HG03045 (cell line): Measurements from ENCODE around the gene MORF4L1.
"Not testable (repeated sequence)": the region's sequence is repeated elsewhere in the genome, so short reads cannot be mapped to it uniquely, and the experiment has no call there.

ENCODE experiments used
- ATAC-seq: cut with Tn5 transposase; IDR thresholded peaks from one replicate; pipeline ENCODE4 v1.9.1; 2021; ENCODE audit warnings: mild to moderate bottlenecking, moderate library complexity; ENCODE audit not compliant: unreplicated experiment

Gene MORF4L1

DNA sequence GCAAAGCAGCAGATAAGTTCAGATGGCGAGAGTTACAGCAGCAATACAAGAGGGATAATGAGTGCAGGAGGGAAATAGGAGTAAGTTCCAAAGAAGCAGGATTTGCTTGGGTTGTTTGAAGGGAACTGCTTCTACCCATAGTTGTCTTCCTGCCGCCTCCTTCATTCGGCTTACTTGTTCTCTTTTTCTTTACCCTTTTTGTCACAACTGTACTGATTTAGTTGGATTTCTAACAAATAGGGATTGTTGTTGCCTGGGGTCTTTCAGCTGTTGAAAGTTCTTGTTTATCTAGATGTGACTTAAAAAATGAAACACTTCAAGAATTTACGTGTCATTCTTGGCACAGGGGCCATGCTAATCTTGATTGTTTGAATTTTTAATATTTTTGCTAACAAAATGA, 25.9 kb downstream of the MORF4L1 start:
- no peak for ATAC-seq

- not testable (repeated sequence) for ATAC-seq
Measured at GRCh38 chr15:78900819-78901533, 28.3 kb downstream of the MORF4L1 start.

DNA sequence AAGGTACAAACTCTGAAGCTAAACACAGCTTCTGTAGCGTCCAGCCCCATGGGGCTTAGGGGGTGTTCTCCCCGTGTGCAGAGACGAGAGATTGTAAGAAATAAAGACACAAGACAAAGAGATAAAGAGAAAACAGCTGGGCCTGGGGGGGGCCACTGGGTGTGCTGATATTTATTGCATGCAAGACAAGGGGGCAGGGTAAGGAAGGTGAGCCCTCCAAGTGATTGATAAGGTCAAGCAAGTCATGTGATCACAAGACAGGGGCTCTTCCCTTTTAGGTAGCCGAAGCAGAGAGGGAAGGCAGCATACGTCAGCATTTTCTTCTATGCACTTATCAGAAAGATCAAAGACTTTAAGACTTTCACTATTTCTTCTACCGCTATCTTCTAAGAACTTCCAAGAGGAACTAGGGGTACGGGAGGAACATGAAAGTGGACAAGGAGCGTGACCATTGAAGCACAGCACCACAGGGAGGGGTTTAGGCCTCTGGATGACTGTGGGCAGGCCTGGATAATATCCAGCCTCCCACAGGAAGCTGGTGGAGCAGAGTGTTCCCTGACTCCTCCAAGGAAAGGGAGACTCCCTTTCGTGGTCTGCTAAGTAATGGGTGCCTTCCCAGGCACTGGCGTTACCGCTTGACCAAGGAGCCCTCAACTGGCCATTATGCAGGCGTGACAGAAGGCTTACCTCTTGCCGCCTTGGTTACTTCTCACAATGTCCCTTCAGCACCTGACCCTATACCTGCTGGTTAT, 29.8 kb downstream of the MORF4L1 start:
- not testable (repeated sequence) for ATAC-seq

DNA sequence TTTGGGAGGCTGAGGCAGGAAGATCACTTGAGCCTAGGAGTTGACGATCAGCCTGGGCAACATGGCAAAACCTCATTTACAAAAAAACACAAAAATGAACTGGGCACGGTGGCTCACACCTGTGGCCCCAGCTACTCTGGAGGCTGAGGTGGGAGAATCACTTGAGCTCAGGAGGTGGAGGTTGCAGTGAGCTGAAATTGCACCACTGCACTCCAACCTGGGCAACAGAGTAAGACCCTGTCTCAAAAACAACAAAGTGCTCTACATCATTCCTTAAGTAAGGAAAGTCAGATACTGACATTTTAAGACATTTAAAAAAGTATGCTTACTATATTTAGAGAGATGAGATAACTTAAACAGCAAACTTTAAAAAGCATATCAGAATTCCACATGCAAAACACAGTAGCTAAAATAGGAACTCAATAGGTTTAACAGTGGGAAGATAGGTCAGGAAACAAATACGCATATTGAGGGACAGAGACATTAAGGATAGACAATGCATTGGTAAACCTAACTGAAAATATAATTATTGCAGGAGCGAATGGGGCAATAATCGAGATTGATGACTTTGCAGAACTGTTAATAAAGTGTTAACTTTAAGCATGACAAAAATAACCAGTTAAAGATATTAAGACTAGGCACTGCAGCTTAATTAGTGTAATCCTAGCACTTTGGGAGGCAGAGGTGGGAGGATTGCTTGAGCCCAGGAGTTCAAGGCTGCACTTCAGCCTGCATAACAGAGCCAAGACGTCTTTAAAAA, 32.1 kb downstream of the MORF4L1 start:
- ATAC-seq = no peak

- no peak for ATAC-seq
Measured at GRCh38 chr15:78906316-78906620, 33.6 kb downstream of the MORF4L1 start.

- no peak for ATAC-seq
Measured at GRCh38 chr15:78907577-78907976, 34.9 kb downstream of the MORF4L1 start.

DNA sequence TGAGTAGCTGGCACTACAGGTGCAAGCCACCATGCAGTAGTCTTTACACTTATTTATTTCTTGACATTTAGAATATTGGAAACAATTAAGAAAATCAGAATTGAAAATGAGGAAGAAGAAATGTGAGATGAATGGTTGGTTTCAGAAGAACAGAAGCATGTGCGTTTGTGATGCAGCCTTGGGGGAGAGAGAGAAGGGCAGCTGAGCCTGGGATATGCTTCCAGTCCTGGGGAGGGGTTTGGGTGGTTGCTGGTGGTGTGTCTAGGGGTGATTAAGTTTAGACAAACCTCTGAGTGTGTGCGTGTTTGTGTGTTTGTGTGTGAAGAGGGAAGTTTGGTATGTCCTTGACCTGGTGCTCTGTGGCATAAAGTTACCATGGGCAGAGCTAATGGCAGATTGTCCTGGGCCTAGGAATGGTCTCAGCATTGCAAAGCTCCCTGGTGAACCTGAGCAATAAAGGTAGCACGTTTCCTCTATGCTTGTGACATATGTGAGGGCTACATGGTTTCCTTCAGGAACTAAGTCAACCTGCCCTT, 36.5 kb downstream of the MORF4L1 start:
- no peak for ATAC-seq

GRCh38 chr15:78909791-78910228, 37.1 kb downstream of the MORF4L1 start:
- no peak for ATAC-seq

DNA sequence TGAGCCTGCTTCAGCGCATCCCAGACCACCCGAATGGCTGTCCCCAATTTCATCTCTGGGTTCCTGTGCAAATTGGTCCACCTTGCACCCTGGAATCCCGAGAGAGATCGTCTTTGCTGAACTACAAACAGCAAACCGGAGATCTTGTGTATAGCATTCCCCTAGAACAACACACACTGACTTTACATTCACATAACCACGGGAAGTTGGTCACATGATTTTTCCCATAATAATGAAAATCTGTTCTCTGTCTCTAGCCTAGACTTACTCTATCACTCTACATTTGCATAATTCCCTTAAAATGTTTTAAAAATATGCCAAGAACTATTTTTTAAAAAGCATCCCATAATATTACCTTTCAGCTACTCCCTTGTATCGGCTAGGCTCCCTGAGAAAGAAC, 37.6 kb downstream of the MORF4L1 start:
- no peak for ATAC-seq

DNA sequence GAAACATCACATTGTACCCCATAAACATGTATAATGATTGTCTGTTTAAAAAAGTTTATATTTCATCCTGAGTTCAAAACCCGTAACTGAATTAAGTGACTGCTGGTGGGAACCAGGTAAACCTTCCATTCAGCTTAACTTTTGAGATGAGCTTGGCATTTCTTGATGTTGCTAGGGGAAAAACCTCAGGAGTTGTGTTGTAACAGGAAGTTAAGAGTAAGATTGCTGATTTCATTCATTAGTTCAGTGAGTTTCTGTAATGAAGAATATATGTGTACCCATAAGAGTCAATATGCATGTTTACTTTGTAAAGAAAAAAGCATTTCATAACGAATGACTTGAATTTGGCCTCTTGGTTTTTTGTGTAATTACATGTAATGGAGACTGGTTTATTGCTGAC, 39.6 kb downstream of the MORF4L1 start:
- ATAC-seq = no peak

GRCh38 chr15:78913012-78913411, 40.3 kb downstream of the MORF4L1 start:
- no peak for ATAC-seq

DNA sequence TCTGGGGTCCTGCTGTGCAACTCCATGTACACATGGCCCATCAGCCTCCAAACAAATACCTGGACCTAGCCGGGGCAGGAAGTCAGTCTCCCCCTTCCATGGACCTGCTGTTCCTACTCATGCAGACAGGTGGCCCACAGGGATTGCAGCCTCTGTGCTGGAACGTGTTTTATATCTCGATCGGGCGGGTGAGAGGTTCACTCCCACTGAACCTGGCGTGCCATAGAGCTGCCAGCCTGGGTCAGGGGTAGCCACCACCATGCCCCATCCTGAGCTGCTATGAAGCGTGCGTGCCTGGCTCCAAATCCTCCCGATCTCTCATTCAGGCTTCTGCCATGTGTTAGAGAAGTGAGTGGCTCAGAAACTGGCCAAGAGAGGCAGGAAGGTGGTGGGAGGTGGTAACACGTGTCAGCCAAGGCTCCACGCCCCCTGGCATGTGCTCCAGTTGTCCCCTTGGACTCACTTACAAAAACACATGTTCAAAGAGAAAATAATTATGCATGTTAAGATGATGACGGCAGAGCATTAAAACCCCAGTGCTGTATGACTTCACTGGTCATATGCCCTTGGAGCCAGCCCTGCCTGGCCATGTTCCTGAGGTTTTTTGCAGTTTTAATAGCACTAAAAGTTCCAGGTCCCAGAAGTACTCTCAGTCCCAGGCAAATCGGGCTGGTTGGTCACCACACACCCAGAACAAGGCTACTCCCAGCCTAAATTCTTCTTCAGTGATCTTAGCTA, 41.5 kb downstream of the MORF4L1 start:
- no peak for ATAC-seq

DNA sequence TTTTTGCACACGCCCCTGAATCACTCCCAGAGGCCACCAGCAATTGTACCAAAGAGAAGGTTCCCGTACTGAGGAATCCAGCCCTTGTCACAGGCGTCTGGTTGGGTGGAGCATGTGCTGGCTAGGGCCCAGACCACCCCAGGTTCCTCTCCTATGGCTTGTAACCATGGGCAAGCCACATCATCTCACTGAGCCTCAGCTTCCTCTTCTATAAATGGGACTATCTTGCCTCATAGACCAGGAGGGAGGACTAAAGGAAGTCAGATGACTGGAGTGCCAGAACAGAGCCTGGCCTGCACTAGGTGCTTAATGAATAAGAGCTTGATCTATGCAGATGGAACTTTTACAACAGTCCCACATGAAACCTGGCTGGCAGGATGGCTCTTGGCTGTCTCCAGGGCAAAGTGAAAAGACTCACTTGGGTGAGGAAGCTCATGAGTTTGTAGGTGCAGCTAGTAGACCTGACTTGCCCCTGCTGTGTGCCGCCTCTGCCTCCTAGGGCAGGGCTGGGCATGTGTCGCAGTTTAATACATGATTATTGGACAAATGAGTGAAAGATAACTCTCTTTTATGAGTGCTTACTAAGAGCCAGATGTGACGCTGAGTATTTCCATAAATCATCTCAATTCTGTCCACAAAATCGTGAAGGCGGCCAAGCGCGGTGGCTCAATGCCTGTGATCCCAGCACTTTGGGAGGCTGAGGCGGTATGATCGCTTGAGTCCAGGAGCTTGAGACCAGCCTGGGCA, 42.8 kb downstream of the MORF4L1 start:
- ATAC-seq = no peak

GRCh38 chr15:78916088-78916487, 43.4 kb downstream of the MORF4L1 start:
- ATAC-seq = no peak

GRCh38 chr15:78917888-78918287, 45.2 kb downstream of the MORF4L1 start:
- no peak for ATAC-seq

DNA sequence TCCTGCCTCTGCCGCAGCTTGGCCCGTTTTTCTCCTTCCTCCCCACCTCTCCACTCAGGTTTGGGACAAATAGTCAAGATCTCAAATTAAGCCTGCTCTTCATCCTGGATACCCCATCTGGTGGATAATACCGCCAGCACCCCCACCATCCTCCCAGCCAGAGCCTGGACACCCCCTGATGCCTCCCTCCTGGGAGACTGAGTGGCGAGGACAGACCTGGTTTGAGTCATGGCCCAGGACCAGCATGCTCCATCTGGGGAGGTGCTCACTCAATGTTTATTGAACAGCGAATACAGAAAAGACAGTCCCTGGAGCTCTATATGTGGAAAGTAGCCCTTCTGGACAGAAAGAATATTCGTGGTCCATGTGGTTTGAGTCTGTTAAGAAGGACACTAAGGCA, 48.8 kb downstream of the MORF4L1 start:
- ATAC-seq = no peak

GRCh38 chr15:78921940-78922339, 49.2 kb downstream of the MORF4L1 start:
- no peak for ATAC-seq

GRCh38 chr15:78922527-78922926, 49.8 kb downstream of the MORF4L1 start:
- ATAC-seq = no peak

DNA sequence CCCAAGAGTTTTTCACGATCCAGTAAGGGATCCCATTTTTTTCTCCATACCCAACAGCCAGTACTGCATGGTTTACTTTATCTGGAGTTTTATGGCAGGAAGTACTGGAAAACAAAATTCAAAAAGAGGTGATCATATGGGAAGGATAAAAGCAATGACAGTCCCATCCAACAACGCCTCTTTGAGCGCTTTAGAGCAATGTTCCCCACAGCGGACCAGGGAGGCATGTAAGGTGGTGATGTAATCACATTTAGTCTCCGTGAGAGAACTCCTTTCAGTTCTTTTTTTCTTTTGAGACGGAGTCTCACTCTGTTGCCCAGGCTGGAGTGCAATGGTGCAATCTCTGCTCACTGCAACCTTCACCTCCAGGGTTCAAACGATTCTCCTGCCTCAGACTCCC, 50.3 kb downstream of the MORF4L1 start:
- ATAC-seq = no peak
